ENCODE results near the gene KCNA3.

DNA sequence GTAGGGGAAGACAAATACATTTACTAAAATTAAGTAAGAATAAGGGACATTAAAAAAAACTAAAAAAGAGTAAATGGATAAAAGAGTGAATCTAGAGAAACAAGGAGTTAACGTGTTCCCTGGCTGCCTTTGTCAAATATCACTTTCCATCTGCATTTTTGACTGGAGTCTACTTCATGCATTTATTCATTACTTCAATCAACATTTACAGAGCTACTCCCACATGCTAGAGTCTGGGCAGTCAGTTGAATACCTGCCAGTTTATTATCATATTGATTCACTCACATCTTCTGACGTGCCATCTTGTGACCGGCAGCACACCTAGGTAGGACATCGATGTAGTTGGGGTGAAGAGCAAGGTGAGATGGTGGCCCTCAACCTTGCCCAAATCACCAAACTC is 35.6 kb upstream of the KCNA3 start:
- TF ChIP-seq, protein P1, sequence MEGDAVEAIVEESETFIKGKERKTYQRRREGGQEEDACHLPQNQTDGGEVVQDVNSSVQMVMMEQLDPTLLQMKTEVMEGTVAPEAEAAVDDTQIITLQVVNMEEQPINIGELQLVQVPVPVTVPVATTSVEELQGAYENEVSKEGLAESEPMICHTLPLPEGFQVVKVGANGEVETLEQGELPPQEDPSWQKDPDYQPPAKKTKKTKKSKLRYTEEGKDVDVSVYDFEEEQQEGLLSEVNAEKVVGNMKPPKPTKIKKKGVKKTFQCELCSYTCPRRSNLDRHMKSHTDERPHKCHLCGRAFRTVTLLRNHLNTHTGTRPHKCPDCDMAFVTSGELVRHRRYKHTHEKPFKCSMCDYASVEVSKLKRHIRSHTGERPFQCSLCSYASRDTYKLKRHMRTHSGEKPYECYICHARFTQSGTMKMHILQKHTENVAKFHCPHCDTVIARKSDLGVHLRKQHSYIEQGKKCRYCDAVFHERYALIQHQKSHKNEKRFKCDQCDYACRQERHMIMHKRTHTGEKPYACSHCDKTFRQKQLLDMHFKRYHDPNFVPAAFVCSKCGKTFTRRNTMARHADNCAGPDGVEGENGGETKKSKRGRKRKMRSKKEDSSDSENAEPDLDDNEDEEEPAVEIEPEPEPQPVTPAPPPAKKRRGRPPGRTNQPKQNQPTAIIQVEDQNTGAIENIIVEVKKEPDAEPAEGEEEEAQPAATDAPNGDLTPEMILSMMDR (IDR thresholded peaks at IDR 0.05; ENCODE audit: low read depth, low read length) = no peak
- no peak for TF ChIP-seq EZH2phosphoT487 (IDR thresholded peaks at IDR 0.05; ENCODE audit: low read depth)
